Ammon's horn (tissue), 1 donor: Measurements from ENCODE around the gene THRB.

Source experiments
- DNase-seq: peaks from one replicate; pipeline ENCODE4 v3.0.0-alpha.2; 2016; ENCODE audit warnings: low spot score

The THRB gene

GRCh38 chr3:24224666-24225384 lies 269.8 kb downstream of the THRB start:
- no peak for DNase-seq

- no peak for DNase-seq
Observed at GRCh38 chr3:24222165-24222805, 272.4 kb downstream of the THRB start.

DNA sequence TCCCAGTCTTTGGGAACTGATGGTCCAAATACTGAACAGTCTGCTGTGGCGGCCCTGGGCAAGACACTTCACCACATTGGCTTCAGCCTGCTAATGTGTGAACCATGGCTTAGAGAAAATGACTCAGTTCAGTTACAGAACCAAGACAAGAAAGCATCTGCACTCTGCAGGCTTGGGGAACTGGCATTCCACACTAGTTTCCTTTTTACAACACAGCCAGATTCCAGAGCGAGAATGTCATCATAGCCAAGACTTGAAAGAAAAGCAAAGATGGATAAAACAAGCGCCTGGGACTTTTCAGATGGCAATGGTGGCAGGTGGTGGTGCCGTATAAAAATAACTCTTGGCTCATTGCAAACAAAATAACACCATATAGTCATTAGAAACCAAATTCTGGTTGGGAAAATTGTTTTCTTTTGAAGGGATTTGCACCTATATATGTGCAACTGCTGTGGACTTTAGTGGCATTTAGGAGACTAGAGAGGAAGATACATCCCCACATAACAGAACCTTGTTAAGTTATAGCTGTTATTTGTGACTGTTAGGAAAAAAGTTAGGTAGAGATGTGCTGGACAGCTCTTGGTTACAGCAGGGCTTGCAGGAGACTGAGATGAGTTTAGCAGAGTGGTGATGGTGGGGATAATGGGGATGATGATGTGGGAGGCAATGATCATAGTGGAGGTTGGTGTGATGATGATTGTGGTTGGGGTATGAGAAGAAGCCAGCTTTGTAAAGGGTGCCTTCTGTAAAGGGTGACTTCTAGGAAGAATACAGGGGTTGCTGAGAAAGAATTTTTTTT lies 273.6 kb downstream of the THRB start:
- peak; percentile 58 for DNase-seq

GRCh38 chr3:24215502-24215901 lies 279.1 kb downstream of the THRB start:
- no peak for DNase-seq

DNA sequence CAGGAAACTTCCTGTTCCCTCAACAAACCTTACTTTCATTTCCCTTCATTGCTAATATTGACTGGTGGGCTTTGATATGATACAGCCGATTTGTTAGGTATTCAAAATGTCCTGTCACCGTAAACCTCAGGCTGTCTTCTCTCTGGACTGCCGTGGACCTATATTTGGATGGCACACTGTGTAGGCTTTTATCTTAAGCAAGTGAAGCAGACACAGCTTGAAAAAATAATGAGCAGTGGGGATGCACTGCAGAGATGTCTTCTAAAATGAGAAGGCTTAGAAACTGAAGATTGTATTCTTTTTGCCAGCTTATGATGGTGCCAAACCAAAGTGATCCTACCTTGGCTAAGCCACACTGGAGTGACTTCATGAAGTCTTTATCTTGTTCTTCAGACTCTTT lies 283.3 kb downstream of the THRB start:
- DNase-seq: no peak

DNA sequence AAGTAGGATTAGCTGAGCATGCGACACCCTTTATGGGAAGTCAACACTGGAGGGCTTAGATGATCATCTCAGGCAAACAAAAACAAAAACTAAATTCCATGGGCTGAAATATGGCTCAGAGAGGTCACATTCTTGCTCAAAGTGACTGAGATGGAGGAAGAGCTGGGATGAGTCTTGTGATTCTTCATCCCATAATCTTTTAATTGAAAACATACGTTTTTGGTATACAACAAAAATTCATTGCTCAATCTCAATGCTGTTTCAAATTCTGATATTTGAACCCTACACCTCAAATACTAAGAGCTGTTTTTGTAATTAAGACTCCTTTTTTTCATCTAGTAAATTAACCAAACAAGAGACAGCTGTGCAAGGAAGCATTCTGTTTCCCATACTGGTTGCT lies 292.6 kb downstream of the THRB start:
- no peak for DNase-seq

GRCh38 chr3:24201301-24201700 lies 293.3 kb downstream of the THRB start:
- no peak for DNase-seq

- DNase-seq: no peak
Observed at GRCh38 chr3:24199775-24200247, 294.8 kb downstream of the THRB start.

GRCh38 chr3:24199300-24199699 lies 295.4 kb downstream of the THRB start:
- DNase-seq: no peak

DNA sequence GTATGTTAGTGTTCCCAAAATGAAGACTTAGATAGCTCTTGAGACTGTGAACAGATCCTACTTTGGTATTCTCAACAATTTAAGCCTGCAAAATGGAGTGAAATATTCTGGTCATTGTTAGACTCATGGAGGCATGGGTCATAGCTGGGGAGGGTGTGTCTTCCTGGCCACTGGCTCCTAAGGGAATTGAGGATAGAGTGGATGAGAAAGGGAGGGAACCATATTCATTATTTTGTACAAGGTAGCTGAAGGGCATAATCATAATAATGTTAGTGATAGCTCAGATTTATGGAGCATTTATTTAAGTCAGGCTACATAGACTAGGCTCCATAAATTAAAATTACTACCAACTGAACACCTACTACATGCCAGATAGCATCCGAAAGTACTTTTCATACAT lies 295.9 kb downstream of the THRB start:
- DNase-seq: no peak

DNA sequence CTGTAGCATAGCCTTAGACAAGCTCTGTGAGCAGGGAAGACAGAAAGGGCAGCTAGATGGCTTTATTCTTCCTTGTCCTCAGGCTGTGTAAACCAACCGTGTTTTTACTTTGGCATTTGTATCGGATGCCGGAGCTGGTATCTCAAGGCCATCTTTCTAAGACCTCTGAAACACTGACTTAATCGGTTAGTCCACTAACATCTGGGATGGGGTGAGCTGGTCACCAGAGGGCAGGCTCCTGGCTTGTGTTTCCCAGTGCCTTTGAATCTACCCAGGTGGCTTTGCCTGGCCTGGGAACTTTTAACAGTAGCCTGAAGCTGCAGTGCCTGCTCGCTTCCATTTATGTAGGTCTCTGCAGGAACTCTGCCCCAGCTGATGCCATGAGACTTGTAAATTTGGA lies 296.8 kb downstream of the THRB start:
- no peak for DNase-seq

DNA sequence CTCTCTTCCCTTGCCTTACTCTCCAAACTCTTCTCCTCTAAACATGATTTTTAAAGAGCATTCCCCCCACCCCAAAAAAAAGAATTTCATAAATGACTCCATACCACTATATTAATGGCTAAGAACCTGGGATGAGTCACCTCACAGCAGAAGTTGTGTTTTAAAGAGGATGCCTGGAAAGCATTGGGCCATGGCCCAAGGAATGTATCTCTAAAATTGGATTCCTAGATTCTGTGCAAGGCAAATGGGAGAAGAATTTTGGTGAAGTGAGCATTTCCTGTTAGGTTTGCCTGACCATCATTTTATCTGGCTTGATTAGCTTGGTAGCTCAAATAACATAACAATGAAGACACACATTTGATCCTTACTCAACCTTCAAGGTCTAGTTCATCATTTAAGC lies 298.1 kb downstream of the THRB start:
- DNase-seq: no peak

DNA sequence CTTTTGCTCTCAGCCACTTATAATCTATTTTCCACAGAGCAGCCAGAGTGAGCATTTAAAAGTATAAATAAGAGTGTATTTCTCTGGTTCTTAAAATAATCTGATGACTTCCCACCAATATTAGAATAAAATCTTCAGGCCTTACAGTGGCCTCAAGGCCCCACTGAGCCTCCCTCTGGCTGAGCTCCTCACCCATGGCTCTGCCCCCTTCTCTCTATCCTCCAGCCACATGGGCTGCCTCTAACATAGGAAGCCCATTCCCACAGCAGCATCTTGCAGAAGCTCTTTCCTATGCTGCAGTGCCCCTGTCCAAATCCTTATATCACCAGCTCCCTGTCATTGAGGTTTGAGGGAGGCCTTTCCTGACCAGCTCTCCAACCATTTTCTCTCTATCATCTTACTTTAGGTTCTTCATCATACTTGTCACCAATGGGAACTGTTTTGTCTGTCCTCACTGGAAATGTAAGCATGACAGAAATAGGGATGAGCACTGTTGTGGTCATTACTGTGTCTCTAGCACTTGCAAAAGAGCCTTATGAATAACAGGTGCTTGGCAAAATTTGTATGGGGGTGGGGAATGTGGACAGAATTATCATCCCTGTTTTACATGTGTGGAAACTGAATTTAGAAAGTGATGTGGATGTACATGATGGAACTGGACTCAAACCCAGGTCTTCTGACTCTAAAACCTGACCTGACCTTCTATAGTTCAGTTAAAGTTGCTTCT lies 299.0 kb downstream of the THRB start:
- no peak for DNase-seq

DNA sequence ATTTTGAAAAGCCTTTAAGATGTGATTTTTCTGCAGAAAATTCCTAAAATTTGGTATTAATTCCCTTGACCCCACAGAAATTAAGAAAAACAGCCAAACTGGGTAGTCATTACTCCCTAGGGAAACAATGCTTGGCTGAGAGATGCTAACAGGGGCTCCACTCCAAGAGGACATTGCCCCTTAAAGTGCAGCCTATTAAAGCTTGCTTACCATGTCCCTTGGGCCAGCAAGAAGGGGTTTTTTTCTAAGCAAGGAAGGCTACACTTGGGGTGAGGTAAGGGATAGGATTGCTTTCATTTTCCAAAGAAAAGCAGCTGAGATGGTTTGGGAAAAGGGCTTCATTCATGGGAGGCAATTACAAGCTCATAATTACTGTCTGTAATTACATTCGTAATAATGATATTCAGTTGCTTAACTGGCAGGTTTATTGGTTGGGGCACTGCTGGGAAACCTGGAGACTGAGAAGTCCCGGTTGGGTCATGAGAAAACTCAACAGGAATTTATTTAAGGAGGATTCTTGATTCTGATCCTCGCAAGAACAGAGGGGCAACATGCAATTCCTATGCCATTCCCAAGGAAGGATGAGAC lies 302.1 kb downstream of the THRB start:
- DNase-seq: no peak

- DNase-seq: no peak
Observed at GRCh38 chr3:24191801-24192403, 302.7 kb downstream of the THRB start.

DNA sequence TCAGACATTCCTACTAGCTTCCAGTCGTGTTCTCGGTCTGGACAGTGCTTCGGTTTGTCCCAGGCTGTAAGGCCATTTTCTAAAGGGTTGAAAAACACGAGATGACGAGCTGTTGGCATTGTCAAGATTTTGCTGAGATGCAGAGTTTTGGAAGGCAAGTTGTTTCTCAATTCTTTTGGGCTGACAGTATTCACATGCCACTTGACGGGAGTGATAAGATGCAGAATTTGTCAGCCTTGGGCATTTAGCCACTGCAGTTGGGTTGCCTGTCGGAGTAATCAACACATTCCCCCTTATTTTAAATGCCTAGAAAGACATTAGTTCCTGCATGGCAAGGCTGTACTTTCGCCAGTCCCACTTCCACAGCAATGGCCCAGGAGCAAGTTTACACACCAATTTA lies 304.4 kb downstream of the THRB start:
- no peak for DNase-seq

DNA sequence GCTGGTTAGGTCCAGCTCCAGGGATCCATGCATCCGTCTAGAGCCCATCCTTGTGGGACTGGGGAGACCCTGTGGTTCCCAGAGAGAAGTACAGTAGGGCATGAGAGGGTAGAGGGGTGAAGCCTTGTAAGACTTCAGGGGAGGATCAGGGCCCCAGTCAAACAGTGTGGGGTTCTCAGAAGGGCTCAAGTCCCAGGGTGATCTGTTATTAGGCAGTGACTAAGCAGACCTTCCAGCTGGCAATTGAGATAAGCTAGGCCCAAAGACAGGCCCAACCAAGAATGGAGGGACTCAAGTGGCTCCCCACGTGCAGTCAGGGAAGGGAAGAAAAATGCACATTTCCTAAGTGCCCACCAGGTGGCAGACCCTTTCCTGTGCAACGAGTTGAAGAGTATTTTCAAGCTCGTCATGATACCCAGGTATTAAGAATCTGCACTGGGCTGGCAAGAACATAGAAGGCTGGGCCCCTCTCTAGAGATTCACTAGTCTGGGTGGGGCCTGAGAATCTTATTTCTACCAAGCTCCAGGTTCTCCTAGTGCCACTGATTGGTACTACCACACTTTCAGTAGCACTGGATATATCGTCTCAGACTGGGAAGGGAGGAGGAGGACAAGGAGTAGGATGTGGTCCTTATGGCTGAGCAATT lies 308.8 kb downstream of the THRB start:
- peak; percentile 78 for DNase-seq

- DNase-seq: no peak
Observed at GRCh38 chr3:24184528-24185176, 310.0 kb downstream of the THRB start.

- DNase-seq: no peak
Observed at GRCh38 chr3:24182756-24183155, 311.9 kb downstream of the THRB start.

DNA sequence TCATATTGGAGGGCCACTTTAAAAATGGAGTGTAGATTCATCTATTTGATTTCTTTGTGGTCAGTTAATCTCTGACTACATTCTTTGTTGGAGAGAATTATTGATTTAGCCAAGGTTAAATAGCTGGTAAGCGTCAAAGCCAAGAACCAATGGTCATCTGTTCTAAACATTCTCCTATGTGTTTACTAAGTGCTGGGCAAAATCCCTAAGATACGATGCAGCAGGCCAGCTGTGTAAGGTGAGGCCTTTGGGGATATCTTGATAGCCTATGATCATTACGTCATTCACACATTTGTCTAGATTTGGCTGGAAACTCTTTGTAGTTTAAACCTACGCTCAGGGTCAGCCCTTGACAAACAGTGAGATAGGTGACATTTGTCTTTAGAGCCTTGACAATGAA lies 313.4 kb downstream of the THRB start:
- no peak for DNase-seq
